HG03342 (cell line): ENCODE data around the gene ZAP70.

Experiments
- ATAC-seq: cut with Tn5 transposase; IDR thresholded peaks from one replicate; pipeline ENCODE4 v1.9.1; 2021; ENCODE audit warnings: mild to moderate bottlenecking, moderate library complexity; ENCODE audit not compliant: unreplicated experiment

ZAP70 gene

DNA sequence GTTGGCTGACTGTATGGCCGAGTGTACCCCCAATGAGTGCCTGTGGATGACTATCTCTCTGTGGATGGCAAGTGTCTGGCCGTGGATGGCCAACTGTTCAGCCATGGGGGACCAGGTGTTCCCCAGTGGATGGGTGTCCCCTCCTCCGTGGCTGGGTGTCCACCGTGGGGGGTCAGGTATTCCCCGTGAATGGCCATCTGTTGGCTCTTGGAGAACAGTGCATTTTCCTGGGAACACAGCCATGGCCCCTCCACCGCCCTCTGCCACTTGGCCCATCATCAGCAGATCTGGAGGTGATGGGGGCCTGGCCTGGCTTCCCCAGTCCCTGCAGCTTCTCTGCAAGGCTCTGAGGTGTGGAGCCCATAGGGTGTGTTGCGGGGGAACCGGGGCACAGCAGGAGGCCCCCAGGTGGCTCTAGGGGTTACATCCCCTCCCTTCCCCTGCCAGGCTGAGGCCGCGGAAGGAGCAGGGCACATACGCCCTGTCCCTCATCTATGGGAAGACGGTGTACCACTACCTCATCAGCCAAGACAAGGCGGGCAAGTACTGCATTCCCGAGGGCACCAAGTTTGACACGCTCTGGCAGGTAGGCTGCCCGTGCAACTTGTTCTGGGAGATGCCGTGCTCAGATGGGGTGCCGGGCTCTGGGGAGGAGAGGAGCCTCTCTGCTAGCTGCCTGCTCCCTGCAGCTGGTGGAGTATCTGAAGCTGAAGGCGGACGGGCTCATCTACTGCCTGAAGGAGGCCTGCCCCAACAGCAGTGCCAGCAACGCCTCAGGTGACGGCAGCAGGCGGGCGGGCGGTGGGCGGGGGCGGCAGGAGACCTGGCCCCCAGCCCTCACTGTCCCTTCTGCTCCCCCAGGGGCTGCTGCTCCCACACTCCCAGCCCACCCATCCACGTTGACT, 19.3 kb downstream of the ZAP70 start:
- no peak for ATAC-seq

DNA sequence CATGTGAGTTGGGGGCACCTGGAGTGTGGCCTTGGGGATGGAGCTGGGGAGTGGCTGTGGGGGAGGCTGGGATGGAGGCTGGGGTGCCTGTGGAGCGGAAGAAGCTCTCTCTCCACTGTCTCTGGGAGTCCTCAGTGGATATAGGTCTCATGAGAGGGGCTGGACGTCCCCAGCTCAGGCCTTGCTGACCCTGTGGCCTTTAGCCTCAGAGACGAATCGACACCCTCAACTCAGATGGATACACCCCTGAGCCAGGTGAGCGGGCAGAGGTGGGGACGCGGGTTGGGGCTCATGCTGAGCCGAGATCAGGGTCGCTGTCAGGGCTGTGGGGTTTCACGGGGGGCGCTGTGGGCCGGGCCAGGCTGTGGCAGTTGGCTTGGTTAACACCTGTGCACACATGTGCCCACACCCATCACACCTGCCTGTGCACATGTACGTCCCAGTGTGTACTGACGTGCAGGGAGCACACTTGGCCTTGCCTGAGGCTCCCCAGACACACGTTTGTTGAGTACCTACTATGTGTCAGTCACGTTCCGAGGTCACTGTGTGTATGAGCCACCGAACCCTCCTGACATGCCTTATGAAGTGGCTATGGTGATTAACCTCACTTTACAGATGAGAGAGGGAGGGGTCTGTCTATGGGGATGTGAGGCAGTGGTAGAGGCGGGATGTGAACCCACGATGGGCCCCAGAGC, 20.1 kb downstream of the ZAP70 start:
- ATAC-seq: no peak

- ATAC-seq: no peak
Measured at GRCh38 chr2:97734061-97735051, 21.0 kb downstream of the ZAP70 start.

DNA sequence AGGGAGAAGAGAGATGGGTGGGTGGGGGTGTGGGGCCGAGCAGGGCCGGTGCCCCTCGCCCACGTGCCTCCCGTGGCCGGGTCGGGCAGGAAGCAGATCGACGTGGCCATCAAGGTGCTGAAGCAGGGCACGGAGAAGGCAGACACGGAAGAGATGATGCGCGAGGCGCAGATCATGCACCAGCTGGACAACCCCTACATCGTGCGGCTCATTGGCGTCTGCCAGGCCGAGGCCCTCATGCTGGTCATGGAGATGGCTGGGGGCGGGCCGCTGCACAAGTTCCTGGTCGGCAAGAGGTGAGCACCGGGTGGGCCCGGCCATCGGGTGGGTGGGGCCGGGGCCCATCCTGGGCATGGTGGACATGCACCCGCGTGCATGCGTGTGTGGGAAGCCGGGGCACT, 21.8 kb downstream of the ZAP70 start:
- ATAC-seq: no peak

GRCh38 chr2:97736185-97736584, 22.8 kb downstream of the ZAP70 start:
- no peak for ATAC-seq

DNA sequence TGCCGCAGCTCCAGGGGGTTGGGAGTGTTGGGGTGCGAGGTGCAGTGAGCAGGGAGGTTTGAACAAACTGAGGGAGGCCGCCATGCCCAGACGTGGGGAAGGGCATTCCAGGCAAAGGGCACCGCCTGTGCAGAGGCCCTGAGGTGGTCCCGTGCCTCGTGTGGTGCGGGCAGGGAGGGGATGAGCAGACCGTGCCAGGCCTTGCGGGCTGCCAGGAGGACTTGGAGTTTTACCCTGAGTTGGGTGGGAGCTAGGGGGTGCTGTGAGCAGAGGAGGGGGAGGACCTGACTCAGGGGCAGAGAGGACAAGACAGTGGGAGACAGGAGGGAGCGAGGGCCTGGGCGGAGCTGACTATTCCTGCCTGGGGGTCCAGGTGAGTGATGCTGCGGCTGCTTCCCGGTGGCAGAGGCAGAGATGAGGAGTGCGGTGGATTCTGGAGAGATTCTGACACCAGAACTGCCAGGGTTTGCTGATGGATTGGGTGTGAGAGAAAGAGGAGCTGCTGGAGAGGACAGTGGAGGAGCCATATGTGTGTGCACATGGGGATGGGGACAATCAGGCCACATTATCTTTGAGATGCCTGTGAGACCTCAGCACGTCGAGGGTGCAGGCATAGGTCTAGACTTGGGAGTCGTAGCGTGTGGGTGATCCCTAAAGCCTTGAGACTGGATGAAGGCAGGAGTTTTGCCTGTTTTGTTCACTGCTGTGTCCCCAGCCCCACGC, 23.4 kb downstream of the ZAP70 start:
- ATAC-seq: no peak

DNA sequence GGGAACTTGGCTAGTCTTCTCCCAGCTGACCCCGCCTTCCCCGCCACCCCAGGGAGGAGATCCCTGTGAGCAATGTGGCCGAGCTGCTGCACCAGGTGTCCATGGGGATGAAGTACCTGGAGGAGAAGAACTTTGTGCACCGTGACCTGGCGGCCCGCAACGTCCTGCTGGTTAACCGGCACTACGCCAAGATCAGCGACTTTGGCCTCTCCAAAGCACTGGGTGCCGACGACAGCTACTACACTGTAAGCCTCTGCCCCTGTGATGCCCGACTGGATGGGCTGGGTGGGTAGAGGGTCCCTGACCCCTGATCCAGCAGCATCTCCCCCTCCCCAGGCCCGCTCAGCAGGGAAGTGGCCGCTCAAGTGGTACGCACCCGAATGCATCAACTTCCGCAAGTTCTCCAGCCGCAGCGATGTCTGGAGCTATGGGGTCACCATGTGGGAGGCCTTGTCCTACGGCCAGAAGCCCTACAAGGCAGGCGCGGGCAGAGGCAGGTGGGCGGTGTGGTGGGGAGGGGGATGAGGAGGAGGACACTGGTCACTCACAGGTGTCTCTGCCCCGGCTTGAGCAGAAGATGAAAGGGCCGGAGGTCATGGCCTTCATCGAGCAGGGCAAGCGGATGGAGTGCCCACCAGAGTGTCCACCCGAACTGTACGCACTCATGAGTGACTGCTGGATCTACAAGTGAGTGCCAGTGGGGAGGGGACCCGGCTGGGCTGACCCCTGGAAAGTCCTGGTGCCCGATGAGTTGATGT, 24.2 kb downstream of the ZAP70 start:
- ATAC-seq: no peak

DNA sequence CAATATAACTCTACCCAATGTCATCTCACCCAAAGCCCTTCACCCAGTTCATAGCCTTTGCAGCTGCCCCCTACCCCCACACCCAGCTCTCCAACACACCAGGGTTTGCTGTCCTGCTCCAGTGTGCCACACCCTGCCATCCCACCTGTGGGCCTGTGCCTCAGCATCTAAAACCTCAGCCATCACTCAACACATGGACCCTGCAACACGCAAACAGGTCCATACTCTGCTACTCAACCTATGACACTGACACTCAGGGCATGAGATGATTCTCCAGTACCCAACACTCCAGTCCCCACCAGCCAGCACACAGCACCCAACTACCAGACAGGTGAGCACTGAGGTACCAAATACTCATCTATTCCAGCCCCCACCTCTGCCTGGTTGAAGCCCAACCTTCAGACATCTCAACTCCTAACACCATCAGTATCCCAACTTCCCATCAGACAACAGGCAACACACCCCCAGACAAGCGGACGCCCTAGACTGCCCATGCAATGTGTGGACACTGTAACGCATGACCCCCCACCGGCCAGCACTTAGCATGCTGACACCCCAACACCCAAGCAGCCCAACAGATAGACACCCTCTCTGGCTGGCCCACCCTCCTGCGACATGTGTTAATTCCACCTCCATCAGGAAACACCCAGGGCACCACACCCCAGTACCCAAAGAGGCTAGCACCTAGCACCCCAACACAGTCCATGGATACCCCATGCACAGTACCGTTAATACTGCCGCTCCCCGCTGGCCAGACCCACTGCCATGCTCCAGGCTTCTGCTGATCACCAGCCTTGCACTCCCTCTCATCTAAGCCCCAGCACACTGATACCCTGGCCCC, 25.0 kb downstream of the ZAP70 start:
- ATAC-seq: no peak

- ATAC-seq: no peak
Measured at GRCh38 chr2:97739020-97739892, 25.9 kb downstream of the ZAP70 start.

- ATAC-seq: no peak
Measured at GRCh38 chr2:97739893-97740245, 26.5 kb downstream of the ZAP70 start.

DNA sequence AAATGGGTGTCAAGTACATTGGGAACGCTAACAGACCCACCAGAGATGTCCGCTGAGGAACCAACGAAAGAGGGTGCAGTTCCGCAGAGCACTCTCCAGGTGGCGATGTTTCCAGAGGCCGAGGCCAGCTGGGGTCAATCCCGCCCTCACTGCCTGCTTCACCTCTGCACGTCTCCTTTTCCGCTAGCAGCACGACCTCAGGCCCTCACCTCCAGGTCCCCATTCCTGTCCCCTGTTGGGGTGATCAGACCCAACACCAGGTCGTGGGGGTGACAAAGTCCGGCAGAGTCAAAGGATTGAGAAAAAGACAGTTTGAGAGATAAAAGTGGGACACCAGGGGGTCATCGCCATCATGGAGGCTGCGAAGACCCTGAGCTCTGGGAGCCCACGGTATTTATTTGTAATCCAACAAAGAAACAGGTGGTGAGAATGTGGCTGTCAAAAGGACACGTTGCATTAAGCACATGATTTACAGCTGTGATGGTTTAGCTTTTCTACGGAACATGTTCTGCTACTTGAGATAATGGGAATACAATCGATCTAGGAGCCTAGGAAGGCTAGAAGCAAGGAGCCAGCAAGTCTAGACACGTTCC, 27.3 kb downstream of the ZAP70 start:
- no peak for ATAC-seq

DNA sequence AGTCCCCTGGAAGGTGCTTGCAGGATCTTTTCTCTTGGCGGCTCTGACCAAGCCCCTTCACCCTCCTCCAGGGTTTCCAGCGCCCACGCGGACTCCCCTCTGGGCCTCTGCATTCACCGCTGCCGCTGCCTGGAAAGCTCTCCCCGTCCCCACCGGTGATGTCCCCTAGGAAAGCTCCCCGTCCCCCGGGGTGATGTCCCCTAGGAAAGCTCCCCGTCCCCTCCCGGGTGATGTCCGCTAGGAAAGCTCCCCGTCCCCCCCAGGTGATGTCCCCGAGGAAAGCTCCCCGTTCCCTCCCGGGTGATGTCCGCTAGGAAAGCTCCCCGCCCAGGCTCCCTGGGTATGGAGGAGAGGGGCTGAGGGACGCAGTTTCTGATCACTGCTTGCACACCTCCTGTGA, 27.9 kb downstream of the ZAP70 start:
- no peak for ATAC-seq

DNA sequence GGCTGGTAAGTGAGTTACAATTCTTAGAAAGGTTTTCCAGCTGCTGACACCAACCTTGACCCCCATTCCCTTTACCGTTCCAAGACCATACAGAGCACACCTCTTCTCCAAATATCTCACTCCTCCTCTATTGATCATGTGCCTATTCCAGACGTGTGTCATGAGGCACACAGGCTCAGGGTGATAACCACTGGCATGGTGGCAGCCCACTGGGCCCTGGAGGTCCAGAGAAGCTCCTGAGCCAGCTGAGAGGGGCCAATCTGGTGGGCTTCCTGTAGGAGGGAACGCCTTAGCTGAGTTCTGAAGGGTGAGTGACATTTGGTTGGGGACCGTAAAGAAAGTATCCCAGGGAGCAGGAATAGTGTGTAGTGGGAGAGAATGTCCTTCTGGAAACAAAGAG, 28.3 kb downstream of the ZAP70 start:
- no peak for ATAC-seq

DNA sequence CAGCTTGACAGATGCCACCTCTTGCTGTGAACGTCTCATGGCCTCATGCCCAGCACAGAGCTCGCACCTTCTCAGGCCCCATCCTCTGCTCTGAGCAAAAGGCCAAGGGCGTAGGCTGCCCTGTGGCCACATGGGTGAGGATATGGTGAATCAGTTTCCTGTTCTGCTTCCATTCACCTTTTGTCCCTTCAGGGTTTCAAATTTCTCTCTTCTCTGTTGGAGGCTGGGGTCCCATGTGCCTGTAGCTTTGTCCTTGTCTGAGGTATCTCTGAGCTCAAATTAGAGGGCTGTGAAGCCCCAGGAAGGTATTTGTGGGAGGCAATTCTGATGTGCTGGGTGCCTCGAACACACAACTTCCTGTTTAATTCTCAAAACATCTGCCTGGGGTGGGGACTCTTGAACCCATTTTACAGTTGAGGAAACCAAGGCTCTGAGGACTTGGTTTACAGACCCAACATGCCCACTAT, 29.0 kb downstream of the ZAP70 start:
- no peak for ATAC-seq

DNA sequence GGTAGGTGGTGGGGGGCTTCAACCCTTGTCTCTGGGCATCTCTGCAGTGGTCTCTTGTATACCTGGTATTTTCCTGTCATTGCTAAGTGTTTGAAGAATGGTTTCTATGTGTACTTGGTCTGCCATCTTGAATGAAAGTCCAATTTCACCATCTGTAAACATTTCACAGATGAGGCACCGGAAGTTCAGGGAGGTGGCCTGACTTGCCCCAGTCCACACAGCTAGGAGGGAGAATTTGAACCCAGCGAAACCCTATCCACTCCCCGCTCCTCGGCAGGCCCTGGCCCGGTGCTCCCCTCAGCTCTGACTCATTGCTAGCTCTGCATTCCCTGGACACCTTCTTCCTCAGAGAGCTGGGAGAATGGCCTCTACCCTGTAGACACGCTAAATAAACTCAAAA, 30.5 kb downstream of the ZAP70 start:
- ATAC-seq: no peak

DNA sequence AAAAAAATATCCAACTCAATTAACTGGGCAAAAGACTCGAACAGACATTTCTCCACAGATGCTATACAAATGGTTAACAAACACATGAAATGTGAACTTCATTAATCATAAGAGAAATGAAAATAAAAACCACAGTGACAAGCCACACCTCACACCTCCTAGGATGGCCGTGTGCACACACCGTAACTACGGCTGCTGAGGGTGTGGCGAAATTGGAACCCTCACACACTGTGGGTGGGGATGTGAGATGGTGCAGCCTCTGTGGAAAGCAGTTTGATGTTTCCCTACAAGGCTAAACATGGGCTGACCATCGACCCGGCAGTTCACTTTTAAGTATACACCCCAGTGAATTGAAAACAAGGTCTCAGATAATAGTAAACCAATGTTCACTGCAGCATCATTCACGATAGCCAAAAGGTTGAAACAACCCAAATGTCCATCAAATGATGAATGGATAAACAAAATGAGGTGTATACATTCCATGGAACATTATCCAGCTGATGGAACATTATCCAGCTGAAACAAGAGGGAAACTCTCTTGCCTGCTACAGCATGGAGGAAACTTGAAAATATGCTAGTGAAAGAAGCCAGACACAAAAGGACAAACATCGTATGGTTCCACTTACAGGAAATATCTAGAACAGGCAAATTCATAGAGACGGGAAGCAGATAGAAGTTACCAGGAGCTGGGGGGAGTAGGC, 32.2 kb downstream of the ZAP70 start:
- no peak for ATAC-seq

DNA sequence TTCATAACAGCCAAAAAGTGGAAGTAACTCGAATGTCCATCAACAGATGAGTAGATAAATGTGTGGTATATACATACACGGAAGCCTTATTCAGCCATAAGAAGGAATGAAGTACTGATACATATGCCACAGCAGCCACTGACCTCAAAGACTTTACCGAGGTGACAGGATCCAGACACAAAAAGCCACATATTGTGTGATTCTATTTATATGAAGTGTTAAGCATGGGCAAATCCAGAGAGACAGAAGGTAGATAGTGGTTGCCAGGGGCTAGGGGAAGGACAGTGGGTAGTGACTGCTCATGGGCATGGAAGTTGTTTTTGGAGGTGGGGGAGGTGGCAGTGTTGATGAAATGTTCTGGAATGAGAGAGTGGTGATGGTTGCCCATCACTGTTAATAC, 33.9 kb downstream of the ZAP70 start:
- ATAC-seq: no peak
